Measurements from ENCODE around the gene MAP2.

The MAP2 gene

GRCh38 chr2:209495855-209496585 lies 72.2 kb downstream of the MAP2 start:
- peak; percentile 50 for DNase-seq (ENCODE audit: low read depth)
- no peak overlapping the region for H3K4me3 ChIP-seq (ENCODE audit: low read depth, low read length)
- TF ChIP-seq CTCF (IDR thresholded peaks at IDR 0.05; ENCODE audit: control insufficient read depth, extremely low read depth, insufficient read depth): no peak

DNA sequence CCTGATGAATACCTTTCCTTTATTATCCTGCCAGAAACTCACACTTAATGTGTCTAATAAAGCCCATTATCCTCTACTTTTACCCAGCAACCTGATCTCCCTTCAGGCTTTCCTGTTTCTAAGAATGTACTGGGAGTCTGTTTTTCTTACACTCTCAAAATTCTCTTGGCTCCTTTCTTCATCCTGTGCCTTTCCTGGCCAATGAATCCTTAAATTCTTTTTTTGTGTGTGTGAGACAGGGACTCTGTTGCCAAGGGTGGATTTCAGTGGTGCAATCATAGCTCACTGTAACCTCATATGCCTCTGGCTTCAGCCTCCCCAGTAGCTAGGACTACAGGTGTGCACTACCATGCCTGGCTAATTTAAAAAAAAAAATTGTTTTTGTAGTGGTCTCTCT lies 72.7 kb downstream of the MAP2 start:
- TF ChIP-seq CTCF (IDR thresholded peaks at IDR 0.05; ENCODE audit: control insufficient read depth, extremely low read depth, insufficient read depth): no peak
- no peak overlapping the region for H3K4me3 ChIP-seq (ENCODE audit: low read depth, low read length)
- DNase-seq (ENCODE audit: low read depth): no peak

- H3K4me3 ChIP-seq (ENCODE audit: low read depth, low read length): no peak overlapping the region
- no peak for TF ChIP-seq CTCF (IDR thresholded peaks at IDR 0.05; ENCODE audit: control insufficient read depth, extremely low read depth, insufficient read depth)
- DNase-seq (ENCODE audit: low read depth): no peak
Observed at GRCh38 chr2:209498614-209499013, 74.8 kb downstream of the MAP2 start.

- H3K4me3 ChIP-seq (ENCODE audit: low read depth, low read length): no peak overlapping the region
- DNase-seq (ENCODE audit: low read depth): no peak
- TF ChIP-seq CTCF (IDR thresholded peaks at IDR 0.05; ENCODE audit: control insufficient read depth, extremely low read depth, insufficient read depth): no peak
Observed at GRCh38 chr2:209499069-209499468, 75.2 kb downstream of the MAP2 start.

- no peak overlapping the region for H3K4me3 ChIP-seq (ENCODE audit: low read depth, low read length)
- TF ChIP-seq CTCF (IDR thresholded peaks at IDR 0.05; ENCODE audit: control insufficient read depth, extremely low read depth, insufficient read depth): no peak
- DNase-seq (ENCODE audit: low read depth): peak; percentile 45
Observed at GRCh38 chr2:209501579-209501978, 77.7 kb downstream of the MAP2 start.

GRCh38 chr2:209505410-209505809 lies 81.6 kb downstream of the MAP2 start:
- no peak overlapping the region for H3K4me3 ChIP-seq (ENCODE audit: low read depth, low read length)
- no peak for DNase-seq (ENCODE audit: low read depth)
- no peak for TF ChIP-seq CTCF (IDR thresholded peaks at IDR 0.05; ENCODE audit: control insufficient read depth, extremely low read depth, insufficient read depth)

DNA sequence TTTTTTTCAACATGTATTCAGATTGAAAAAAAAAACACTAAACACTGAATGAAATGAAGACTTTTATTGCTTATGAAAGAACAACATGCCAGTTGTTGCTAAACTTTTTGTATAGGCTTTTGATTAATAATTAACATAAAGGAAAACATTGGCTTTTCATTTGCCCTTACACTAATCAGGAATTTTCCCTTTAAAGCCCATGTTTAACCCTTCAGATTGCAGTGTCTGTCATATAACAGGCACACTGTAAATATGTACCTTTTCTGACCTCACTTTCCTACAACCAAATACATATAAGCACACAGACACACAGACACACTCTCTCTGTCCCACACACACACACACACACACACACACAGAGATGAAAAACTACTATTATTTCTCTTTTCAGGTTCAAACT lies 84.4 kb downstream of the MAP2 start:
- DNase-seq (ENCODE audit: low read depth): no peak
- no peak for TF ChIP-seq CTCF (IDR thresholded peaks at IDR 0.05; ENCODE audit: control insufficient read depth, extremely low read depth, insufficient read depth)
- H3K4me3 ChIP-seq (ENCODE audit: low read depth, low read length): no peak overlapping the region
